K562 treated with DMSO at 1 percent for 24 hours (cell line): ENCODE data around the gene SYCE1L. TPM values are rescaled to one million over a fixed set of nuclear protein-coding genes. Genes with fewer than 3 reads are reported as not detected.

Source experiments
- total RNA-seq: library from RNA; unstranded; fragments of 300-600 nt; gene quantifications from 2 replicates; pipeline ENCODE4 v1.2.3, GENCODE V29; 2022; ENCODE audit warnings: low read depth; ENCODE audit not compliant: insufficient read depth

The SYCE1L gene
- total RNA-seq, result 1.5 TPM in 1 of 2 replicates, not detected in the other

GRCh38 chr16:77199211-77199610 lies at the start of gene SYCE1L:
SYCE1L (plus strand) TSS chr16:77199408; CDS start chr16:77199452, 44 bp downstream.

GRCh38 chr16:77190478-77191258 lies 8.5 kb upstream of the SYCE1L start, which contains the start of gene MON1B:
MON1B (plus strand) TSS chr16:77191190; CDS start chr16:77191486, 296 bp downstream.

Other genes starting within 250 kb of the SYCE1L start
- 39.3 and 39.4 TPM in 2 replicates for gene MON1B, start 8.2 kb upstream of the SYCE1L start, total RNA-seq
- gene ADAMTS18, start 235.6 kb downstream of the SYCE1L start, total RNA-seq, result not detected in 2 replicates